ENCODE results near the gene ANKRD17.

DNA sequence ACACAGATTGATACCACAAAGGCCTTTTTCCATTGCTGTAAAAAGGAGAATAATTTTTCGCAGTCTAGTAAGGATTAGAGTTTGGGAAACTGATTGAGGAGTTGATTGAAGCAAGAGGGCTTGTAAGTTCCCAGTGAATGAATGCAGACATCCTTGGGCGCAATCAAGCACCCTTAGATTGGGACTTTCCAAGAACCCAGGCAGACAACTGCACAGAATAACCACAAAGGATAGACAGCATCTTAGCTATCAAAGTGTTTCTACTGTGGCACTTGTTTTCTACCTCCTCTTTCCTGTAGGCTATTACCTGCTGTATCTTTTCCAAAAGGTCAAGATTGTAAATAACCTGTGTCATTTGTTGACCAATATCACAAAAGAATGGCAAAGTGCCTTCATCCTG lies 191.7 kb downstream of the ANKRD17 start:
- TF ChIP-seq POLR2A (IDR thresholded peaks at IDR 0.05; ENCODE audit: low read length) (no peak), GATA1 (IDR thresholded peaks at IDR 0.05; ENCODE audit: low read depth, low read length) (no peak)
